ENCODE measurements around the gene SEM1. TPM values are rescaled to one million over a fixed set of nuclear protein-coding genes. Genes with fewer than 3 reads are reported as not detected.

Gene SEM1
- 71.8 to 82.8 TPM (median 73.3 TPM) in 3 replicates for total RNA-seq (2021)
- percentile 60 among the genes with signal in this experiment for Bru-seq, nascent RNA
- long read RNA-seq, experiment 1, transcript SEM1-209 (2 exons, 2,773 nt): minor isoform, 6 of 261 reads
- long read RNA-seq, experiment 1, transcript SEM1-201 (3 exons, 1,314 nt): major isoform, 245 of 261 reads
- long read RNA-seq, experiment 1, partial matches to known transcripts: 0 of 261 reads
- long read RNA-seq, experiment 1, other reads (novel, unspliced or antisense): 10 of 261 reads
- long read RNA-seq, experiment 2, transcript SEM1-209 (2 exons, 2,773 nt): minor isoform, 7 of 310 reads
- long read RNA-seq, experiment 2, transcript SEM1-201 (3 exons, 1,314 nt): major isoform, 296 of 310 reads
- long read RNA-seq, experiment 2, partial matches to known transcripts: 0 of 310 reads
- long read RNA-seq, experiment 2, other reads (novel, unspliced or antisense): 7 of 310 reads
- long read RNA-seq, experiment 3, transcript SEM1-201 (3 exons, 1,314 nt): major isoform, 98 of 101 reads
- long read RNA-seq, experiment 3, partial matches to known transcripts: 0 of 101 reads
- long read RNA-seq, experiment 3, other reads (novel, unspliced or antisense): 0 of 101 reads

GRCh38 chr7:96709381-96710228 lies at the start of gene SEM1:
TSS of gene SEM1 (minus strand) at chr7:96709846. CDS start at chr7:96709763, 83 bp downstream.
- CTCF ChIA-PET: no interaction called here
- Mint-ChIP-seq H3K27me3 (ENCODE audit: low read depth) (peaks cover 11% of the 10 kb centered on the region), H3K36me3 (peaks cover 31% of the 10 kb centered on the region), H3K27ac (peak within 1 kb of the TSS; percentile 99), H3K4me1 (peaks cover 11% of the 10 kb centered on the region; the same call in 1 of the 2 replicates), H3K4me3 (peak within 1 kb of the TSS; percentile 93), H3K9me3 (peaks cover 32% of the 10 kb centered on the region)
- ATAC-seq: peak; percentile 98
- POLR2A ChIA-PET: no interaction called here
- DNase-seq (ENCODE audit: low spot score): peak; percentile 67
- TF ChIP-seq NFATC4 (CRISPR knock-in tag; IDR thresholded peaks at IDR 0.05) (no peak), ZNF317 (CRISPR knock-in tag; IDR thresholded peaks at IDR 0.05; ENCODE audit: borderline replicate concordance, low read depth) (no peak), CBFB (CRISPR knock-in tag; IDR thresholded peaks at IDR 0.05; ENCODE audit: low read depth) (no peak), NR3C1 (CRISPR knock-in tag; conservative IDR thresholded peaks at IDR 0.05; ENCODE audit: low read depth) (no peak), ATF1 (CRISPR knock-in tag; IDR thresholded peaks at IDR 0.05) (no peak), ZMAT4 (CRISPR knock-in tag; IDR thresholded peaks at IDR 0.05) (no peak), E2F5 (CRISPR knock-in tag; IDR thresholded peaks at IDR 0.05) (peak; percentile 65; the same call in 1 of the 2 replicates), E2F4 (CRISPR knock-in tag; IDR thresholded peaks at IDR 0.05; ENCODE audit: borderline replicate concordance, low read depth) (no peak), STAT6 (CRISPR knock-in tag; conservative IDR thresholded peaks at IDR 0.05; ENCODE audit: low read depth) (no peak), MAX (CRISPR knock-in tag; IDR thresholded peaks at IDR 0.05) (0 out of 2 replicates have a peak, but pooled peaks have one; percentile 27), ZNF532 (CRISPR knock-in tag; IDR thresholded peaks at IDR 0.05; ENCODE audit: borderline replicate concordance) (no peak), SMAD4 (CRISPR knock-in tag; IDR thresholded peaks at IDR 0.05) (no peak), ZNF512 (CRISPR knock-in tag; IDR thresholded peaks at IDR 0.05; ENCODE audit: borderline replicate concordance) (no peak), ATF2 (CRISPR knock-in tag; IDR thresholded peaks at IDR 0.05; ENCODE audit: borderline replicate concordance, low read depth) (no peak), PRRX2 (CRISPR knock-in tag; IDR thresholded peaks at IDR 0.05) (no peak), ZNF219 (CRISPR knock-in tag; IDR thresholded peaks at IDR 0.05; ENCODE audit: borderline replicate concordance) (no peak), ZNF138 (CRISPR knock-in tag; conservative IDR thresholded peaks at IDR 0.05) (no peak), FOXJ3 (CRISPR knock-in tag; IDR thresholded peaks at IDR 0.05; ENCODE audit: borderline replicate concordance) (no peak), ZBTB43 (CRISPR knock-in tag; IDR thresholded peaks at IDR 0.05) (no peak)

Data from WTC11 (cell line).